PC-3 (cell line): ENCODE measurements around the gene ZC2HC1B. TPM values are rescaled to one million over a fixed set of nuclear protein-coding genes. Genes with fewer than 3 reads are reported as not detected.

Experiments
- ATAC-seq: fragments of 200-7000 bp; cut with Tn5 transposase; 2 replicates; pipeline ENCODE4 v1.9.1; 2020; ENCODE audit warnings: mild to moderate bottlenecking, moderate library complexity
- BruUV-seq: library from RNA; stranded (reverse); fragments of 400-500 nt; replicated peaks from 2 replicates; lab custom pipeline; 2021; lab: Mats Ljungman, UMichigan
- CTCF ChIA-PET: fragments of 300-600 bp; sonication (Branson Sonifier 250); formaldehyde crosslinking; loops from one replicate; lab custom pipeline; 2022; ENCODE audit warnings: antibody characterized with exemption; lab: Charles Lee
- POLR2A ChIA-PET: fragments of 300-600 bp; sonication (Branson Sonifier 250); formaldehyde crosslinking; loops from one replicate; lab custom pipeline; 2022; ENCODE audit warnings: antibody characterized with exemption; ENCODE audit not compliant: unreplicated experiment; lab: Charles Lee
- DNase-seq: peaks from one replicate; pipeline ENCODE4 v3.0.0-alpha.2; 2015
- H2AFZ ChIP-seq: fragments of 300-600 bp; sonication (generic); 2 replicates; pipeline ENCODE4 v1.6.0; 2016; ENCODE audit warnings: antibody characterized with exemption, low read length
- H3F3A ChIP-seq: fragments of 300-600 bp; sonication (generic); one replicate; pipeline ENCODE4 v1.6.0; 2017; ENCODE audit warnings: antibody characterized with exemption, low read length, control low read depth, mild to moderate bottlenecking; ENCODE audit not compliant: unreplicated experiment
- H3K27ac ChIP-seq: fragments of 300-600 bp; sonication (generic); 2 replicates; pipeline ENCODE4 v1.5.1; 2016; ENCODE audit warnings: mild to moderate bottlenecking, low read length
- H3K27me3 ChIP-seq: fragments of 300-600 bp; sonication (generic); 2 replicates; pipeline ENCODE4 v1.6.1; 2016; ENCODE audit warnings: low read length, mixed read lengths
- H3K36me3 ChIP-seq: fragments of 300-600 bp; sonication (generic); 2 replicates; pipeline ENCODE4 v1.6.1; 2016; ENCODE audit warnings: low read depth, mixed run types, low read length, mixed read lengths
- H3K4me1 ChIP-seq: fragments of 300-600 bp; sonication (generic); 2 replicates; pipeline ENCODE4 v1.5.1; 2016; ENCODE audit warnings: low read length; ENCODE audit not compliant: insufficient read depth
- H3K4me2 ChIP-seq: fragments of 300-600 bp; sonication (generic); 2 replicates; pipeline ENCODE4 v1.6.0; 2016; ENCODE audit warnings: low read length
- H3K4me3 ChIP-seq: fragments of 300-600 bp; sonication (generic); 2 replicates; pipeline ENCODE4 v1.5.1; 2016; ENCODE audit warnings: mild to moderate bottlenecking, low read length, mixed read lengths
- H3K79me2 ChIP-seq: fragments of 300-600 bp; sonication (generic); 2 replicates; pipeline ENCODE4 v1.6.1; 2017; ENCODE audit warnings: low read length, mixed read lengths
- H3K9ac ChIP-seq: fragments of 300-600 bp; sonication (generic); 2 replicates; pipeline ENCODE4 v1.6.0; 2016; ENCODE audit warnings: mild to moderate bottlenecking, low read length
- H3K9me2 ChIP-seq: fragments of 300-600 bp; sonication (generic); replicated peaks from 2 replicates; pipeline ENCODE4 v1.6.1; 2016; ENCODE audit warnings: mixed run types, low read length, mixed read lengths
- H3K9me3 ChIP-seq: fragments of 300-600 bp; sonication (generic); 2 replicates; pipeline ENCODE4 v1.6.1; 2016; ENCODE audit warnings: low read length, mixed read lengths
- H4K20me1 ChIP-seq: fragments of 300-600 bp; sonication (generic); 2 replicates; pipeline ENCODE4 v1.6.1; 2016; ENCODE audit warnings: low read length, mixed read lengths
- CTCF ChIP-seq: fragments of 300-600 bp; sonication (generic); conservative IDR thresholded peaks from 2 replicates; pipeline ENCODE4 v1.5.1; 2017; ENCODE audit warnings: antibody characterized with exemption, low read depth, mild to moderate bottlenecking, low read length
- EZH2 ChIP-seq: fragments of 300-600 bp; sonication (generic); IDR thresholded peaks from one replicate; pipeline ENCODE4 v1.6.1; 2017; ENCODE audit warnings: antibody characterized with exemption, mild to moderate bottlenecking, low read length; ENCODE audit not compliant: unreplicated experiment
- EZH2phosphoT487 ChIP-seq: fragments of 300-600 bp; sonication (generic); IDR thresholded peaks from 2 replicates; pipeline ENCODE4 v1.6.1; 2018; ENCODE audit warnings: mild to moderate bottlenecking, antibody characterized with exemption, low read length, borderline replicate concordance
- intact Hi-C: fragments of 100-400 bp; cut with micrococcal nuclease; formaldehyde crosslinking; loops from 2 replicates; pipeline ENCODE4 v1.9.0; 2023
- total RNA-seq: library from RNA; depleted of rRNA; stranded (reverse); fragments of >200 nt; gene quantifications from 2 replicates; pipeline ENCODE4 v1.2.3, GENCODE V29; 2014

The ZC2HC1B gene
- total RNA-seq, 1 experiment from 2014 or later: not detected

GRCh38 chr6:143840595-143841265 is 23.5 kb upstream of the ZC2HC1B start:
- H3F3A ChIP-seq: no peaks in the 10 kb centered on the region
- H3K27me3 ChIP-seq: no peaks in the 10 kb centered on the region
- ATAC-seq (no peak), DNase-seq (no peak)
- H4K20me1 ChIP-seq: no peaks in the 10 kb centered on the region
- POLR2A ChIA-PET: no interaction called here
- H3K36me3 ChIP-seq: peaks cover 12% of the 10 kb centered on the region
- H3K4me2 ChIP-seq: no peak overlapping the region
- H3K4me1 ChIP-seq: peaks cover 9% of the 10 kb centered on the region; the same call in 1 of the 2 replicates
- H3K27ac ChIP-seq: no peak overlapping the region
- H3K79me2 ChIP-seq: peaks cover 26% of the 10 kb centered on the region
- H3K9me2 ChIP-seq: no peaks in the 10 kb centered on the region
- intact Hi-C loops: loop anchor here (5.0 to 10.0 kb wide), 3 partner anchors 96 to 263 kb away; partner anchors contain the start of gene PHACTR2
- no peak overlapping the region for H2AFZ ChIP-seq
- CTCF ChIA-PET: no interaction called here
- H3K9ac ChIP-seq: no peak overlapping the region
- H3K9me3 ChIP-seq: no peaks in the 10 kb centered on the region
- no TSS peak for BruUV-seq
- H3K4me3 ChIP-seq: no peak overlapping the region
- no peak for TF ChIP-seq CTCF
- TF ChIP-seq EZH2: no peak
- no peak for TF ChIP-seq EZH2phosphoT487

- TF ChIP-seq EZH2phosphoT487 (no peak), CTCF (no peak)
- CTCF ChIA-PET: interaction anchor here (2.1 kb wide), 1 partner anchor 267 kb away, joined by 11 read pairs; no protein-coding TSS in a partner anchor
These were observed 21.8 kb upstream of the ZC2HC1B start for GRCh38 chr6:143842461-143842901.

More at GRCh38 chr6:143842461-143842901, 21.8 kb upstream of the ZC2HC1B start:
- Histone ChIP-seq H3K9me2 (no peaks in the 10 kb centered on the region), H3K9me3 (no peaks in the 10 kb centered on the region), H3K9ac (peak overlapping the region; percentile 98), H3K4me1 (peaks cover 9% of the 10 kb centered on the region; the same call in 1 of the 2 replicates), H3F3A (no peaks in the 10 kb centered on the region), H3K36me3 (peaks cover 26% of the 10 kb centered on the region), H3K79me2 (peaks cover 42% of the 10 kb centered on the region), H3K4me2 (peak overlapping the region; percentile 97), H3K27me3 (no peaks in the 10 kb centered on the region), H3K4me3 (peak overlapping the region; percentile 85), H4K20me1 (no peaks in the 10 kb centered on the region), H2AFZ (peak overlapping the region; percentile 97), H3K27ac (peak overlapping the region; percentile 32; the same call in 1 of the 2 replicates)
- ATAC-seq (peak; percentile 27; the same call in 1 of the 2 replicates), DNase-seq (no peak)
- BruUV-seq: TSS peak; percentile 98
- POLR2A ChIA-PET: interaction anchor here (0.6 to 1.0 kb wide), 2 partner anchors 10 to 145 kb away, joined by 3 to 4 read pairs; no protein-coding TSS in a partner anchor
- intact Hi-C loops: loop anchor here (5.0 to 10.0 kb wide), 3 partner anchors 98 to 265 kb away; partner anchors contain the start of gene PHACTR2
